K562 (cell line): Measurements from ENCODE around the gene PCNX3. TPM values are rescaled to one million over a fixed set of nuclear protein-coding genes. Genes with fewer than 3 reads are reported as not detected.

ENCODE experiments used
- ATAC-seq: fragments of 200-7000 bp; cut with Tn5 transposase; 3 replicates; pipeline ENCODE4 v1.9.1; 2020; ENCODE audit warnings: moderate library complexity
- BruUV-seq: library from RNA; stranded (reverse); fragments of 400-500 nt; replicated peaks from 2 replicates; lab custom pipeline; 2021; lab: Mats Ljungman, UMichigan
- CTCF ChIA-PET: fragments of 300-600 bp; formaldehyde crosslinking; extraction: SDS; loops from one replicate; lab custom pipeline; 2021; ENCODE audit warnings: low intra/inter-chr PET ratio; lab: Yijun Ruan, JAX
- POLR2A ChIA-PET: fragments of 300-600, 350-650 bp; sonication (Branson Sonifier 250); formaldehyde crosslinking; extraction: SDS; loops from one replicate; lab custom pipeline; 2021; ENCODE audit warnings: antibody characterized with exemption, inconsistent platforms; lab: Yijun Ruan, JAX
- DNase-seq, 4 experiments: peaks; one replicate each; pipeline versions ENCODE4 v3.0.0 to v3.0.0-alpha.2; 2011 to 2018; ENCODE audit warnings: low spot score in 3 of 4, mixed read lengths in 3 of 4; ENCODE audit errors: extremely low read depth in 1 of 4
- FAIRE-seq: peaks from 2 replicates; lab custom pipeline; 2011; peaks lifted over from hg19 to GRCh38; lab: Jason Lieb, UNC
- H2AFZ ChIP-seq: 2 replicates; pipeline ENCODE4 v1.6.0; 2011; ENCODE audit warnings: low read depth, low read length, control low read depth, inconsistent platforms
- H3K27ac ChIP-seq: fragments of 200-600 bp; 3 replicates; pipeline ENCODE4 v1.8.0; 2011; ENCODE audit warnings: low read depth, mild to moderate bottlenecking, control low read depth, inconsistent platforms, low read length, moderate library complexity, mixed read lengths; ENCODE audit errors: extremely low read depth
- H3K27me3 ChIP-seq, 2 experiments: fragments of 300-600 bp in 1 of 2; 2 replicates in 1 of 2; 3 replicates in 1 of 2; pipeline versions ENCODE4 v1.6.0 to v1.8.0; 2011; ENCODE audit warnings: inconsistent platforms in 2 of 2, low read length in 2 of 2, mild to moderate bottlenecking in 1 of 2, mixed read lengths in 1 of 2, moderate library complexity in 1 of 2; ENCODE audit not compliant: control insufficient read depth in 2 of 2, insufficient read depth in 2 of 2
- H3K36me3 ChIP-seq: fragments of 300-600 bp; 3 replicates; pipeline ENCODE4 v1.8.0; 2011; ENCODE audit warnings: mild to moderate bottlenecking, low read length, inconsistent platforms; ENCODE audit not compliant: control insufficient read depth, insufficient read depth
- H3K4me1 ChIP-seq, 2 experiments: fragments of 200-600 bp in 1 of 2; replicated peaks in 1 of 2; 2 replicates in 1 of 2; 3 replicates in 1 of 2; pipeline versions ENCODE4 v1.5.1 to v1.8.0; 2011; ENCODE audit warnings: inconsistent platforms in 2 of 2, low read length in 2 of 2, mild to moderate bottlenecking in 1 of 2, mixed read lengths in 1 of 2, moderate library complexity in 1 of 2; ENCODE audit not compliant: control insufficient read depth in 2 of 2, insufficient read depth in 2 of 2
- H3K4me2 ChIP-seq: 2 replicates; pipeline ENCODE4 v1.6.1; 2011; ENCODE audit warnings: low read length, control low read depth, inconsistent platforms, mixed read lengths; ENCODE audit not compliant: insufficient read depth
- H3K4me3 ChIP-seq: fragments of 200-600 bp; sonication (generic), shearing (Covaris generic); 2 replicates; pipeline ENCODE4 v1.5.1; 2016; ENCODE audit warnings: control low read depth, inconsistent platforms
- H3K79me2 ChIP-seq: fragments of 200-600 bp; 3 replicates; pipeline ENCODE4 v1.8.0; 2011; ENCODE audit warnings: low read length, inconsistent platforms; ENCODE audit not compliant: control insufficient read depth, insufficient read depth
- H3K9ac ChIP-seq, 2 experiments: 2 replicates each; pipeline versions ENCODE4 v1.6.0 to v1.6.1; 2011; ENCODE audit warnings: low read depth in 2 of 2, low read length in 2 of 2, control low read depth in 1 of 2, inconsistent platforms in 1 of 2, mild to moderate bottlenecking in 1 of 2, mixed read lengths in 1 of 2; ENCODE audit not compliant: insufficient read depth in 1 of 2
- H3K9me1 ChIP-seq: one replicate; pipeline ENCODE4 v1.6.0; 2011; ENCODE audit warnings: inconsistent platforms, mild to moderate bottlenecking, low read length, moderate library complexity; ENCODE audit not compliant: control insufficient read depth, insufficient read depth
- H3K9me3 ChIP-seq: replicated peaks from 2 replicates; pipeline ENCODE4 v1.5.1; 2011; ENCODE audit warnings: low read depth, low read length, inconsistent platforms; ENCODE audit not compliant: control insufficient read depth, insufficient read depth
- H4K20me1 ChIP-seq: replicated peaks from 2 replicates; pipeline ENCODE4 v1.6.1; 2011; ENCODE audit warnings: low read length, inconsistent platforms, mixed read lengths; ENCODE audit not compliant: control insufficient read depth, insufficient read depth
- ARID1B ChIP-seq: fragments of 450-650 bp; IDR thresholded peaks from 2 replicates; pipeline ENCODE4 v1.6.1; 2016; ENCODE audit warnings: antibody characterized with exemption, mild to moderate bottlenecking, inconsistent platforms
- ETS1 ChIP-seq: conservative IDR thresholded peaks from 2 replicates; pipeline ENCODE4 v1.6.1; 2011; ENCODE audit warnings: low read depth, mild to moderate bottlenecking, low read length; ENCODE audit not compliant: control insufficient read depth
- EZH2 ChIP-seq: IDR thresholded peaks from 2 replicates; pipeline ENCODE4 v1.6.1; 2012; ENCODE audit warnings: low read depth, mild to moderate bottlenecking, inconsistent platforms, low read length, borderline replicate concordance
- FOSL1 ChIP-seq: fragments of 200-800 bp; sonication (Bioruptor generic); conservative IDR thresholded peaks from 2 replicates; pipeline ENCODE4 v1.6.1; 2016; ENCODE audit warnings: missing genetic modification characterization, missing compliant biosample characterization
- IFI16 ChIP-seq: fragments of 250-450 bp; sonication (Bioruptor Pico); IDR thresholded peaks from 2 replicates; pipeline ENCODE4 v2.1.2; 2022; ENCODE audit warnings: mild to moderate bottlenecking, inconsistent platforms
- JUND ChIP-seq, 2 experiments: IDR thresholded peaks; 2 replicates in 1 of 2; 3 replicates in 1 of 2; pipeline ENCODE4 v1.6.1; 2011; ENCODE audit warnings: borderline replicate concordance in 2 of 2, low read depth in 2 of 2, low read length in 2 of 2, improper control_type of control experiment in 1 of 2, missing biosample characterization in 1 of 2, missing genetic modification characterization in 1 of 2, missing genetic modification reagents in 1 of 2
- RBM34 ChIP-seq: fragments of 200-400 bp; formaldehyde crosslinking; IDR thresholded peaks from 2 replicates; pipeline ENCODE4 v1.6.1; 2018; ENCODE audit warnings: low read length, borderline replicate concordance; ENCODE audit not compliant: insufficient read depth
- TCF7 ChIP-seq: sonication (generic); IDR thresholded peaks from 2 replicates; pipeline ENCODE4 v1.6.1; 2016; ENCODE audit warnings: antibody characterized with exemption, borderline replicate concordance
- VEZF1 ChIP-seq: fragments of 200-800 bp; sonication (Bioruptor generic); IDR thresholded peaks from 2 replicates; pipeline ENCODE4 v1.6.1; 2017; ENCODE audit warnings: missing genetic modification characterization, missing compliant biosample characterization
- ZEB2 ChIP-seq: fragments of 450-650 bp; IDR thresholded peaks from 2 replicates; pipeline ENCODE4 v1.6.1; 2016
- ZNF551 ChIP-seq: fragments of 250-450 bp; sonication (Bioruptor Pico); IDR thresholded peaks from 2 replicates; pipeline ENCODE4 v1.5.0; 2021; ENCODE audit warnings: mild to moderate bottlenecking, moderate library complexity
- whole genome bisulfite sequencing: fragments of 100-300 bp; shearing (Covaris generic); methylation state at CpG from one replicate; pipeline ENCODE4 v1.1.6; 2016; ENCODE audit warnings: low coverage, mixed read lengths; ENCODE audit not compliant: insufficient coverage; ENCODE audit errors: missing lambda C conversion rate; 5-methylcytosine and 5-hydroxymethylcytosine counted together
- in situ Hi-C: fragments of 300-500 bp; cut with MboI; formaldehyde crosslinking; loops from 4 replicates; pipeline ENCODE4 v1.15.0; 2018; ENCODE audit warnings: inconsistent platforms, mixed read lengths
- intact Hi-C: fragments of 100-400 bp; cut with micrococcal nuclease; formaldehyde crosslinking; loops from 2 replicates; pipeline ENCODE4 v1.14.2; 2022
- polyA plus RNA-seq, 8 experiments: library from polyadenylated mRNA; depleted of rRNA in 4 of 8; stranded (reverse) in 5 of 8; unstranded in 3 of 8; fragments of >200 nt; fragmentation: Nextera tagmentation in 2 of 8; fragmentation: Illumina TruSeq in 1 of 8; extraction: Ambion mirVana in 2 of 8; extraction: Trizol in 1 of 8; gene quantifications; 2 replicates each; pipeline versions ENCODE4 v1.2.1 to v1.2.3, GENCODE V29; 2011 to 2014; ENCODE audit warnings: inconsistent platforms in 1 of 8, missing spikeins in 1 of 8
- total RNA-seq, 7 experiments: library from RNA; depleted of rRNA in 6 of 7; stranded (reverse); fragments of >200 nt in 6 of 7; fragmentation: Illumina TruSeq in 2 of 7; extraction: Trizol in 2 of 7; gene quantifications; 2 replicates each; pipeline versions ENCODE4 v1.2.1 to v1.2.3, GENCODE V29; 2011 to 2021; ENCODE audit warnings: low replicate concordance in 1 of 7
- TF ChIP-seq, protein P1 (sequence below), 3 experiments: fragments of 200-800 bp in 1 of 3; fragments of 250-450 bp in 1 of 3; fragments of 450-650 bp in 1 of 3; sonication (Bioruptor Pico) in 1 of 3; sonication (Bioruptor generic) in 1 of 3; formaldehyde crosslinking in 1 of 3; IDR thresholded peaks; 2 replicates each; pipeline versions ENCODE4 v1.6.1 to v1.8.0; 2016 to 2022; ENCODE audit warnings: mild to moderate bottlenecking in 2 of 3, missing genetic modification characterization in 2 of 3, missing compliant biosample characterization in 1 of 3, moderate library complexity in 1 of 3

PCNX3 gene
- total and polyA plus RNA-seq, 9 of the 15 experiments (the other 6 are each of a cell fraction or from before 2014, with no cell fraction given) = 0.11 to 47.8 (median 12.8) TPM

- H3K9me1 ChIP-seq = peaks cover 5% of the 10 kb centered on the region
- H3K4me1 ChIP-seq = peaks cover 7 to 20% of the 10 kb centered on the region in 2 experiments; a peak in 4 of 5 replicates
- no peaks in the 10 kb centered on the region for H3K27me3 ChIP-seq
- ATAC-seq (peak; percentile 92), DNase-seq (peak; percentile 93 to 94 (median 94)), FAIRE-seq (peak; percentile 87)
- ChIA-PET POLR2A (interaction anchor here (0.5 to 1.7 kb wide), 11 partner anchors 9 to 305 kb away, joined by 3 to 32 read pairs (median 4); partner anchors contain the start of gene SIPA1), CTCF (no interaction called here)
- H3K9me3 ChIP-seq = no peaks in the 10 kb centered on the region
- intact Hi-C loops (no loop called here), in situ Hi-C loops (no loop called here)
- BruUV-seq = TSS peak; percentile 93
- H3K27ac ChIP-seq = peak within 1 kb of the TSS; percentile 87
- H3K36me3 ChIP-seq = peaks cover 37% of the 10 kb centered on the region
- 0 out of 2 replicates have a peak, but pooled peaks cover 4% of the 10 kb centered on the region for H4K20me1 ChIP-seq
- peaks cover 25% of the 10 kb centered on the region for H3K79me2 ChIP-seq
- peak within 1 kb of the TSS; percentile 99 for H3K4me2 ChIP-seq
- WGBS = 1% methylated on average over 52 of the region's 91 CpGs
- H3K9ac ChIP-seq = peak within 1 kb of the TSS; percentile 85 to 93
- peak within 1 kb of the TSS; percentile 97 for H2AFZ ChIP-seq
- peak within 1 kb of the TSS; percentile 92 for H3K4me3 ChIP-seq
- TF ChIP-seq ETS1 (peak; percentile 72), IFI16 (CRISPR knock-in tag) (no peak), EZH2 (no peak), TCF7 (no peak), VEZF1 (peak; percentile 82), ZEB2 (no peak), RBM34 (no peak), FOSL1 (tag) (peak; percentile 77), JUND (IDR thresholded peaks at IDR 0.05; ENCODE audit: borderline replicate concordance, low read depth, low read length) (peak; percentile 90), JUND (tag; IDR thresholded peaks at IDR 0.05; ENCODE audit: borderline replicate concordance, low read depth, low read length) (peak; percentile 90; the same call in 1 of the 3 replicates), ZNF551 (no peak), ARID1B (peak; percentile 6; the same call in 1 of the 2 replicates)
- TF ChIP-seq, protein P1, sequence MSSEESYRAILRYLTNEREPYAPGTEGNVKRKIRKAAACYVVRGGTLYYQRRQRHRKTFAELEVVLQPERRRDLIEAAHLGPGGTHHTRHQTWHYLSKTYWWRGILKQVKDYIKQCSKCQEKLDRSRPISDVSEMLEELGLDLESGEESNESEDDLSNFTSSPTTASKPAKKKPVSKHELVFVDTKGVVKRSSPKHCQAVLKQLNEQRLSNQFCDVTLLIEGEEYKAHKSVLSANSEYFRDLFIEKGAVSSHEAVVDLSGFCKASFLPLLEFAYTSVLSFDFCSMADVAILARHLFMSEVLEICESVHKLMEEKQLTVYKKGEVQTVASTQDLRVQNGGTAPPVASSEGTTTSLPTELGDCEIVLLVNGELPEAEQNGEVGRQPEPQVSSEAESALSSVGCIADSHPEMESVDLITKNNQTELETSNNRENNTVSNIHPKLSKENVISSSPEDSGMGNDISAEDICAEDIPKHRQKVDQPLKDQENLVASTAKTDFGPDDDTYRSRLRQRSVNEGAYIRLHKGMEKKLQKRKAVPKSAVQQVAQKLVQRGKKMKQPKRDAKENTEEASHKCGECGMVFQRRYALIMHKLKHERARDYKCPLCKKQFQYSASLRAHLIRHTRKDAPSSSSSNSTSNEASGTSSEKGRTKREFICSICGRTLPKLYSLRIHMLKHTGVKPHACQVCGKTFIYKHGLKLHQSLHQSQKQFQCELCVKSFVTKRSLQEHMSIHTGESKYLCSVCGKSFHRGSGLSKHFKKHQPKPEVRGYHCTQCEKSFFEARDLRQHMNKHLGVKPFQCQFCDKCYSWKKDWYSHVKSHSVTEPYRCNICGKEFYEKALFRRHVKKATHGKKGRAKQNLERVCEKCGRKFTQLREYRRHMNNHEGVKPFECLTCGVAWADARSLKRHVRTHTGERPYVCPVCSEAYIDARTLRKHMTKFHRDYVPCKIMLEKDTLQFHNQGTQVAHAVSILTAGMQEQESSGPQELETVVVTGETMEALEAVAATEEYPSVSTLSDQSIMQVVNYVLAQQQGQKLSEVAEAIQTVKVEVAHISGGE (CRISPR knock-in tag; IDR thresholded peaks at IDR 0.05) = peak in 1 of 3 experiments; percentile 76; a peak in 2 of 6 replicates
Measured at GRCh38 chr11:65662799-65663638, 47.4 kb downstream of the PCNX3 start, which contains the start of gene RELA. Gene RELA, minus strand, starts transcription at chr11:65662916. Its CDS starts 84 bp downstream, at chr11:65662832.
